IMR-90 (cell line): Measurements from ENCODE around the gene MINDY2. TPM values are rescaled to one million over a fixed set of nuclear protein-coding genes. Genes with fewer than 3 reads are reported as not detected.

Experiments used
- ATAC-seq: fragments of 200-7000 bp; cut with Tn5 transposase; 2 replicates; pipeline ENCODE4 v1.9.1; 2020; ENCODE audit warnings: low read depth, mild to moderate bottlenecking, moderate library complexity
- BruUV-seq: library from RNA; stranded (reverse); fragments of 400-500 nt; replicated peaks from 2 replicates; lab custom pipeline; 2021; lab: Mats Ljungman, UMichigan
- CTCF ChIA-PET: fragments of 300-600 bp; formaldehyde crosslinking; extraction: SDS; loops from one replicate; lab custom pipeline; 2021; ENCODE audit warnings: antibody characterized with exemption; lab: Yijun Ruan, JAX
- POLR2A ChIA-PET: fragments of 300-600 bp; sonication (Branson Sonifier 250); formaldehyde crosslinking; loops from one replicate; lab custom pipeline; 2022; ENCODE audit warnings: antibody characterized with exemption; ENCODE audit not compliant: unreplicated experiment; lab: Charles Lee
- DNase-seq: peaks from one replicate; pipeline ENCODE4 v3.0.0; 2013
- H2AFZ ChIP-seq: replicated peaks from 2 replicates; pipeline ENCODE3; 2013; ENCODE audit warnings: low read length, mild to moderate bottlenecking; ENCODE audit not compliant: poor library complexity
- H2AK5ac ChIP-seq: 2 replicates; pipeline ENCODE4 v1.6.1; 2013; ENCODE audit warnings: low read depth, low read length, inconsistent platforms
- H2AK9ac ChIP-seq: replicated peaks from 2 replicates; pipeline ENCODE3; 2013; ENCODE audit warnings: mild to moderate bottlenecking, low read depth, low read length, moderate library complexity; ENCODE audit not compliant: poor library complexity
- H2BK120ac ChIP-seq: 2 replicates; pipeline ENCODE4 v1.6.1; 2013; ENCODE audit warnings: low read depth, low read length, inconsistent platforms
- H2BK15ac ChIP-seq: 3 replicates; pipeline ENCODE4 v1.6.1; 2013; ENCODE audit warnings: low read depth, low read length, inconsistent platforms
- H2BK20ac ChIP-seq: 2 replicates; pipeline ENCODE4 v1.6.1; 2013; ENCODE audit warnings: low read depth, mild to moderate bottlenecking, inconsistent platforms, low read length, moderate library complexity
- H2BK5ac ChIP-seq: 2 replicates; pipeline ENCODE4 v1.6.1; 2013; ENCODE audit warnings: mild to moderate bottlenecking, low read depth, low read length, inconsistent platforms; ENCODE audit not compliant: poor library complexity, severe bottlenecking
- H3K14ac ChIP-seq: replicated peaks from 2 replicates; pipeline ENCODE4 v1.6.1; 2013; ENCODE audit warnings: low read depth, low read length, inconsistent platforms
- H3K18ac ChIP-seq: 2 replicates; pipeline ENCODE4 v1.6.1; 2013; ENCODE audit warnings: low read depth, low read length, control low read depth
- H3K23ac ChIP-seq: 2 replicates; pipeline ENCODE4 v1.6.1; 2013; ENCODE audit warnings: low read depth, low read length, inconsistent platforms
- H3K27ac ChIP-seq: 2 replicates; pipeline ENCODE4 v1.5.1; 2013; ENCODE audit warnings: mild to moderate bottlenecking, control low read depth, low read length; ENCODE audit not compliant: insufficient read depth
- H3K27me3 ChIP-seq: 2 replicates; pipeline ENCODE4 v1.6.1; 2013; ENCODE audit warnings: low read length; ENCODE audit not compliant: control insufficient read depth, insufficient read depth
- H3K36me3 ChIP-seq: 2 replicates; pipeline ENCODE4 v1.6.1; 2013; ENCODE audit warnings: low read length, mixed read lengths; ENCODE audit not compliant: control insufficient read depth, insufficient read depth
- H3K4ac ChIP-seq: 2 replicates; pipeline ENCODE4 v1.6.1; 2013; ENCODE audit warnings: low read depth, low read length, inconsistent platforms
- H3K4me1 ChIP-seq: 2 replicates; pipeline ENCODE4 v1.6.1; 2013; ENCODE audit warnings: low read length, mixed read lengths; ENCODE audit not compliant: control insufficient read depth, insufficient read depth
- H3K4me2 ChIP-seq: 2 replicates; pipeline ENCODE4 v1.6.1; 2013; ENCODE audit warnings: low read depth, mild to moderate bottlenecking, control low read depth, low read length, moderate library complexity
- H3K4me3 ChIP-seq: 2 replicates; pipeline ENCODE4 v1.5.1; 2013; ENCODE audit warnings: low read depth, mild to moderate bottlenecking, control low read depth, low read length, moderate library complexity; ENCODE audit not compliant: insufficient read depth
- H3K56ac ChIP-seq: 2 replicates; pipeline ENCODE4 v1.6.1; 2013; ENCODE audit warnings: low read length, inconsistent platforms; ENCODE audit not compliant: insufficient read depth; ENCODE audit errors: extremely low read depth
- H3K79me1 ChIP-seq, 2 experiments: 2 replicates each; pipeline ENCODE4 v1.6.1; 2013; ENCODE audit warnings: low read length in 2 of 2, inconsistent platforms in 1 of 2, low read depth in 1 of 2
- H3K9ac ChIP-seq: 2 replicates; pipeline ENCODE4 v1.6.1; 2013; ENCODE audit warnings: low read depth, low read length, control low read depth
- H3K9me1 ChIP-seq: 2 replicates; pipeline ENCODE4 v1.6.1; 2013; ENCODE audit warnings: low read length, inconsistent platforms; ENCODE audit not compliant: insufficient read depth
- H3K9me3 ChIP-seq: 2 replicates; pipeline ENCODE4 v1.6.1; 2013; ENCODE audit warnings: low read length; ENCODE audit not compliant: control insufficient read depth, insufficient read depth
- H4K20me1 ChIP-seq: 2 replicates; pipeline ENCODE4 v1.6.1; 2013; ENCODE audit warnings: low read length, inconsistent platforms; ENCODE audit not compliant: insufficient read depth
- H4K5ac ChIP-seq: 2 replicates; pipeline ENCODE4 v1.6.1; 2013; ENCODE audit warnings: mild to moderate bottlenecking, low read depth, low read length, control low read depth
- H4K8ac ChIP-seq, 2 experiments: 2 replicates each; pipeline ENCODE4 v1.6.1; 2013; ENCODE audit warnings: low read depth in 2 of 2, low read length in 2 of 2, control low read depth in 1 of 2, inconsistent platforms in 1 of 2
- H4K91ac ChIP-seq: 2 replicates; pipeline ENCODE4 v1.6.1; 2013; ENCODE audit warnings: low read depth, low read length, inconsistent platforms; ENCODE audit not compliant: insufficient read depth
- FOS ChIP-seq: fragments of 150-350 bp; IDR thresholded peaks from 2 replicates; pipeline ENCODE4 v1.6.1; 2016; ENCODE audit warnings: low read depth, low read length
- POLR2A ChIP-seq: IDR thresholded peaks from 2 replicates; pipeline ENCODE4 v1.6.1; 2012; ENCODE audit warnings: mild to moderate bottlenecking, low read depth, low read length
- RFX5 ChIP-seq: IDR thresholded peaks from 2 replicates; pipeline ENCODE4 v1.8.0; 2012; ENCODE audit warnings: low read depth, mild to moderate bottlenecking, low read length, moderate library complexity
- WGBS, 2 experiments: methylation state at CpG; one replicate each; pipeline versions ENCODE4 v1.1.5 to v1.1.7; 2013; ENCODE audit warnings: missing lambda C conversion rate in 2 of 2; ENCODE audit not compliant: insufficient read length in 1 of 2; ENCODE audit errors: extremely low coverage in 2 of 2; 5-methylcytosine and 5-hydroxymethylcytosine counted together
- dilution Hi-C: fragments of 300-500 bp; cut with HindIII; formaldehyde crosslinking; loops from one replicate; pipeline ENCODE4 v1.14.3; 2018; ENCODE audit warnings: low sequenced_read_pairs; ENCODE audit not compliant: unreplicated experiment
- in situ Hi-C: fragments of 300-500 bp; cut with MboI; formaldehyde crosslinking; loops from 3 replicates; pipeline ENCODE4 v1.14.3; 2019; ENCODE audit warnings: low sequenced_read_pairs, inconsistent platforms, mixed read lengths
- intact Hi-C: fragments of 100-400 bp; cut with micrococcal nuclease; formaldehyde crosslinking; loops from 2 replicates; pipeline ENCODE4 v1.10.0; 2022
- polyA plus RNA-seq, 3 experiments: library from polyadenylated mRNA; depleted of rRNA; stranded (reverse); fragments of >200 nt; gene quantifications; 2 replicates each; pipeline ENCODE4 v1.2.3, GENCODE V29; 2012; ENCODE audit warnings: low replicate concordance in 1 of 3
- total RNA-seq: library from RNA; depleted of rRNA; stranded (reverse); fragments of >200 nt; gene quantifications from 2 replicates; pipeline ENCODE4 v1.2.3, GENCODE V29; 2012

MINDY2 gene
- total and polyA plus RNA-seq, 2 of the 4 experiments (the other 2 are of a cell fraction): 4.0 to 9.3 TPM

GRCh38 chr15:58793862-58794261, 22.8 kb downstream of the MINDY2 start:
- ATAC-seq (no peak), DNase-seq (no peak)
- H3K79me1 ChIP-seq: peaks cover 30 to 52% of the 10 kb centered on the region in 2 experiments
- no peak overlapping the region for H2AK5ac ChIP-seq
- POLR2A ChIA-PET: no interaction called here
- in situ Hi-C loops (no loop called here), dilution Hi-C loops (no loop called here), intact Hi-C loops (loop anchor here (10.0 kb wide), 1 partner anchor 61 kb away; no protein-coding TSS in a partner anchor)
- no peak overlapping the region for H2BK20ac ChIP-seq
- no peak overlapping the region for H3K4me2 ChIP-seq
- CTCF ChIA-PET: interaction anchor here (0.5 to 0.9 kb wide), 2 partner anchors 10 to 21 kb away, joined by 5 to 6 read pairs; no protein-coding TSS in a partner anchor
- H2BK5ac ChIP-seq: no peak overlapping the region
- no peak overlapping the region for H3K18ac ChIP-seq
- no TSS peak for BruUV-seq
- no peak overlapping the region for H3K23ac ChIP-seq
- H3K14ac ChIP-seq: no peak overlapping the region
- no peak overlapping the region for H4K91ac ChIP-seq
- H3K4me1 ChIP-seq: peaks cover 2% of the 10 kb centered on the region; the same call in 1 of the 2 replicates
- H2AK9ac ChIP-seq: no peak overlapping the region
- H3K36me3 ChIP-seq: peaks cover 10% of the 10 kb centered on the region
- no peaks in the 10 kb centered on the region for H3K9me3 ChIP-seq
- no peak overlapping the region for H3K9ac ChIP-seq
- TF ChIP-seq RFX5: no peak
- TF ChIP-seq POLR2A: no peak
- no peak for TF ChIP-seq FOS
- no peak overlapping the region for H4K8ac ChIP-seq
- H3K27ac ChIP-seq: no peak overlapping the region
- H3K4me3 ChIP-seq: no peak overlapping the region
- no peak overlapping the region for H3K56ac ChIP-seq
- WGBS, 2 experiments: 92 to 100% methylated on average over 1 to 4 of the region's 6 CpGs
- H3K4ac ChIP-seq: no peak overlapping the region
- no peak overlapping the region for H2BK120ac ChIP-seq
- H2AFZ ChIP-seq: no peak overlapping the region
- H4K20me1 ChIP-seq: 0 out of 2 replicates have a peak, but pooled peaks cover under 1% of the 10 kb centered on the region
- no peak overlapping the region for H2BK15ac ChIP-seq
- no peaks in the 10 kb centered on the region for H3K27me3 ChIP-seq
- H4K5ac ChIP-seq: no peak overlapping the region
- 0 out of 2 replicates have a peak, but pooled peaks cover 6% of the 10 kb centered on the region for H3K9me1 ChIP-seq
